Gastroesophageal sphincter (tissue), 3 donors: Measurements from ENCODE around the gene RBMS2.

Experiments
- POLR2A ChIP-seq, 2 donors: fragments of 450-650 bp; IDR thresholded peaks; one replicate each; pipeline ENCODE4 v1.6.1; 2017; ENCODE audit warnings: antibody characterized with exemption in 2 of 2, mild to moderate bottlenecking in 2 of 2, moderate library complexity in 1 of 2
- POLR2AphosphoS5 ChIP-seq: sonication (generic); formaldehyde crosslinking; IDR thresholded peaks from one replicate; pipeline ENCODE4 v1.6.1; 2017; ENCODE audit warnings: antibody characterized with exemption
- TF ChIP-seq, protein P1 (sequence below), 4 experiments: fragments of 200-600 bp in 2 of 4; fragments of 450-650 bp in 2 of 4; sonication (generic) in 1 of 4; IDR thresholded peaks; one replicate each; pipeline ENCODE4 v1.5.1; 2017 to 2019; ENCODE audit warnings: antibody characterized with exemption in 4 of 4, mild to moderate bottlenecking in 2 of 4, moderate library complexity in 2 of 4

DNA sequence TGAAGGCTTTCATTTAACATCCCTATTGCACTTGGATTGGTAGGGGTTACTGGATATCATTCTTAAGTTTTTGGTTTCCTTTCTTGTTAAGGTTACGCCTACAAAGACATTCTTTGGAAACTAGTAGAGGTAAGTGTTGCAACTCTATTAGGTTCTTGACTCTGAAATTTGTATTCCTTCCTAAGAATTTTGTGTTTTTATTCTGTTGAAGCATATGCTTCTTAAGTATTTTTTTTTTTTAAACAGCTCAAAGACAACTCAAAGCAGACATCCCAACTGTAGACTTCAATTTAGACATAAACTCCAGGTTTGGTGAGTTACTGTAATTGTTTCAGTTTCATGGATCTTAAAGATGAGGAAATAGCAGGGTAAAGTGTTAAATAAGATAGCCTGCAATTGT, 1.1 kb upstream of the RBMS2 start:
- TF ChIP-seq, protein P1, sequence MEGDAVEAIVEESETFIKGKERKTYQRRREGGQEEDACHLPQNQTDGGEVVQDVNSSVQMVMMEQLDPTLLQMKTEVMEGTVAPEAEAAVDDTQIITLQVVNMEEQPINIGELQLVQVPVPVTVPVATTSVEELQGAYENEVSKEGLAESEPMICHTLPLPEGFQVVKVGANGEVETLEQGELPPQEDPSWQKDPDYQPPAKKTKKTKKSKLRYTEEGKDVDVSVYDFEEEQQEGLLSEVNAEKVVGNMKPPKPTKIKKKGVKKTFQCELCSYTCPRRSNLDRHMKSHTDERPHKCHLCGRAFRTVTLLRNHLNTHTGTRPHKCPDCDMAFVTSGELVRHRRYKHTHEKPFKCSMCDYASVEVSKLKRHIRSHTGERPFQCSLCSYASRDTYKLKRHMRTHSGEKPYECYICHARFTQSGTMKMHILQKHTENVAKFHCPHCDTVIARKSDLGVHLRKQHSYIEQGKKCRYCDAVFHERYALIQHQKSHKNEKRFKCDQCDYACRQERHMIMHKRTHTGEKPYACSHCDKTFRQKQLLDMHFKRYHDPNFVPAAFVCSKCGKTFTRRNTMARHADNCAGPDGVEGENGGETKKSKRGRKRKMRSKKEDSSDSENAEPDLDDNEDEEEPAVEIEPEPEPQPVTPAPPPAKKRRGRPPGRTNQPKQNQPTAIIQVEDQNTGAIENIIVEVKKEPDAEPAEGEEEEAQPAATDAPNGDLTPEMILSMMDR (IDR thresholded peaks at IDR 0.05): no peak
- TF ChIP-seq POLR2A (IDR thresholded peaks at IDR 0.05): no peak
- no peak for TF ChIP-seq POLR2AphosphoS5
